DND-41 (cell line): ENCODE data around the gene FAAP100.

Experiments
- ATAC-seq: fragments of 200-7000 bp; cut with Tn5 transposase; 3 replicates; pipeline ENCODE4 v1.9.1; 2021; ENCODE audit warnings: low read depth; ENCODE audit not compliant: insufficient read depth
- DNase-seq: peaks from one replicate; pipeline ENCODE4 v3.0.0-alpha.2; 2020
- H2AFZ ChIP-seq: 2 replicates; pipeline ENCODE4 v1.6.0; 2012; ENCODE audit warnings: low read depth, low read length
- H3K27ac ChIP-seq: 2 replicates; pipeline ENCODE4 v1.5.1; 2012; ENCODE audit warnings: low read length, inconsistent platforms
- H3K27me3 ChIP-seq: fragments of 200-600 bp; sonication (generic); 2 replicates; pipeline ENCODE4 v1.6.0; 2012; ENCODE audit warnings: low read length, mild to moderate bottlenecking, inconsistent platforms; ENCODE audit not compliant: insufficient read depth, poor library complexity
- H3K36me3 ChIP-seq: 2 replicates; pipeline ENCODE4 v1.5.1; 2012; ENCODE audit warnings: low read length, inconsistent platforms; ENCODE audit not compliant: insufficient read depth
- H3K4me1 ChIP-seq: 2 replicates; pipeline ENCODE4 v1.5.1; 2012; ENCODE audit warnings: mild to moderate bottlenecking, low read length; ENCODE audit not compliant: insufficient read depth
- H3K4me2 ChIP-seq: 2 replicates; pipeline ENCODE4 v1.6.0; 2012; ENCODE audit warnings: mild to moderate bottlenecking, moderate library complexity, low read length, inconsistent platforms; ENCODE audit not compliant: insufficient read depth
- H3K4me3 ChIP-seq, 2 experiments: fragments of 200-600 bp in 1 of 2; shearing (Covaris generic) in 1 of 2; 2 replicates each; pipeline ENCODE4 v1.5.1; 2012 to 2016; ENCODE audit warnings: inconsistent platforms in 2 of 2, low read length in 2 of 2, mild to moderate bottlenecking in 2 of 2, low read depth in 1 of 2, moderate library complexity in 1 of 2
- H3K79me2 ChIP-seq: 2 replicates; pipeline ENCODE4 v1.6.0; 2012; ENCODE audit warnings: low read length, inconsistent platforms; ENCODE audit not compliant: insufficient read depth
- H3K9ac ChIP-seq: 2 replicates; pipeline ENCODE4 v1.6.0; 2012; ENCODE audit warnings: low read depth, mild to moderate bottlenecking, inconsistent platforms, low read length, moderate library complexity
- H3K9me3 ChIP-seq: 2 replicates; pipeline ENCODE4 v1.5.1; 2012; ENCODE audit warnings: low read length, moderate library complexity, mild to moderate bottlenecking, inconsistent platforms; ENCODE audit not compliant: insufficient read depth, severe bottlenecking
- H4K20me1 ChIP-seq: 2 replicates; pipeline ENCODE4 v1.6.0; 2012; ENCODE audit warnings: low read length; ENCODE audit not compliant: insufficient read depth
- EZH2 ChIP-seq: IDR thresholded peaks from 3 replicates; pipeline ENCODE4 v1.6.1; 2012; ENCODE audit warnings: borderline replicate concordance, low read depth, mild to moderate bottlenecking, moderate library complexity, low read length, inconsistent platforms; ENCODE audit not compliant: severe bottlenecking
- TF ChIP-seq, protein P1 (sequence below): IDR thresholded peaks from 2 replicates; pipeline ENCODE4 v1.5.1; 2012; ENCODE audit warnings: borderline replicate concordance, low read length, moderate library complexity, mild to moderate bottlenecking; ENCODE audit not compliant: poor library complexity, severe bottlenecking; ENCODE audit errors: extremely low read depth

The FAAP100 gene

DNA sequence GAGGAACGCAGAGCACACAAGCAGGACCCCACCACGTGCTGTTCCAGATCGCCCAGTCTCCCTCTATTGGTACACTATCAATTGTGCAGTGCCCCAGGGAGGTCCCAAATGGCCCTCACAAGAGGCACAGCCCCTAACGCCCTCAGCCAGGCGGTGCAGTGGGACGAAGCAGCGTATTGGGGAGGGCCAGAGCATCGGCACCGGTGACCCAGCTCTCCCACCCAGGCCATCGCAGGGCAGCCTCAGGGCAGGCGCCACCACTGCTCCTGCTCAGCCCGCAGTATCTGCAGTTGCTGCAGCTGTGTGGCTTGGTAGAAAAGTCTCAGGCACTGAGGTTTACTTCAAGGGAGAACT, 5.9 kb upstream of the FAAP100 start:
- peaks cover 18% of the 10 kb centered on the region; the same call in 1 of the 2 replicates for H4K20me1 ChIP-seq
- H3K79me2 ChIP-seq: no peaks in the 10 kb centered on the region
- H3K4me2 ChIP-seq: no peak overlapping the region
- H2AFZ ChIP-seq: no peak overlapping the region
- ATAC-seq: no peak
- no peak overlapping the region for H3K9ac ChIP-seq
- no peak overlapping the region for H3K27ac ChIP-seq
- H3K4me1 ChIP-seq: peaks cover 15% of the 10 kb centered on the region
- TF ChIP-seq, protein P1, sequence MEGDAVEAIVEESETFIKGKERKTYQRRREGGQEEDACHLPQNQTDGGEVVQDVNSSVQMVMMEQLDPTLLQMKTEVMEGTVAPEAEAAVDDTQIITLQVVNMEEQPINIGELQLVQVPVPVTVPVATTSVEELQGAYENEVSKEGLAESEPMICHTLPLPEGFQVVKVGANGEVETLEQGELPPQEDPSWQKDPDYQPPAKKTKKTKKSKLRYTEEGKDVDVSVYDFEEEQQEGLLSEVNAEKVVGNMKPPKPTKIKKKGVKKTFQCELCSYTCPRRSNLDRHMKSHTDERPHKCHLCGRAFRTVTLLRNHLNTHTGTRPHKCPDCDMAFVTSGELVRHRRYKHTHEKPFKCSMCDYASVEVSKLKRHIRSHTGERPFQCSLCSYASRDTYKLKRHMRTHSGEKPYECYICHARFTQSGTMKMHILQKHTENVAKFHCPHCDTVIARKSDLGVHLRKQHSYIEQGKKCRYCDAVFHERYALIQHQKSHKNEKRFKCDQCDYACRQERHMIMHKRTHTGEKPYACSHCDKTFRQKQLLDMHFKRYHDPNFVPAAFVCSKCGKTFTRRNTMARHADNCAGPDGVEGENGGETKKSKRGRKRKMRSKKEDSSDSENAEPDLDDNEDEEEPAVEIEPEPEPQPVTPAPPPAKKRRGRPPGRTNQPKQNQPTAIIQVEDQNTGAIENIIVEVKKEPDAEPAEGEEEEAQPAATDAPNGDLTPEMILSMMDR: no peak
- TF ChIP-seq EZH2: no peak
- no peak overlapping the region for H3K4me3 ChIP-seq
- H3K36me3 ChIP-seq: peaks cover 66% of the 10 kb centered on the region
- H3K27me3 ChIP-seq: no peaks in the 10 kb centered on the region
- no peaks in the 10 kb centered on the region for H3K9me3 ChIP-seq
- no peak for DNase-seq

- no peak for DNase-seq
- no peak overlapping the region for H2AFZ ChIP-seq
- ATAC-seq: no peak
- no peak overlapping the region for H3K27ac ChIP-seq
- no peak overlapping the region for H3K9ac ChIP-seq
- peaks cover 17% of the 10 kb centered on the region for H3K4me1 ChIP-seq
- H3K4me2 ChIP-seq: no peak overlapping the region
- no peaks in the 10 kb centered on the region for H3K9me3 ChIP-seq
- H3K27me3 ChIP-seq: no peaks in the 10 kb centered on the region
- TF ChIP-seq EZH2: no peak
- TF ChIP-seq, protein P1: no peak
- H3K36me3 ChIP-seq: peaks cover 60% of the 10 kb centered on the region
- H3K4me3 ChIP-seq: no peak overlapping the region
- H4K20me1 ChIP-seq: peaks cover 18% of the 10 kb centered on the region; the same call in 1 of the 2 replicates
- peaks cover 4% of the 10 kb centered on the region for H3K79me2 ChIP-seq
Measured at GRCh38 chr17:81557276-81558114, 5.3 kb upstream of the FAAP100 start.

- Histone ChIP-seq H3K4me3 (no peak overlapping the region), H3K79me2 (peaks cover 10% of the 10 kb centered on the region), H3K36me3 (peaks cover 56% of the 10 kb centered on the region), H3K27ac (no peak overlapping the region), H3K4me2 (no peak overlapping the region), H3K9me3 (no peaks in the 10 kb centered on the region), H3K4me1 (peaks cover 17% of the 10 kb centered on the region), H3K9ac (no peak overlapping the region), H4K20me1 (peaks cover 18% of the 10 kb centered on the region; the same call in 1 of the 2 replicates), H2AFZ (no peak overlapping the region), H3K27me3 (no peaks in the 10 kb centered on the region)
- ATAC-seq (no peak), DNase-seq (no peak)
- no peak for TF ChIP-seq EZH2
- TF ChIP-seq, protein P1: no peak
Measured at GRCh38 chr17:81556863-81557262, 4.7 kb upstream of the FAAP100 start.
